ENCODE measurements around the gene COPS7A.

COPS7A gene

GRCh38 chr12:6752167-6752920 lies 28.5 kb downstream of the COPS7A start:
- no peak for DNase-seq

DNA sequence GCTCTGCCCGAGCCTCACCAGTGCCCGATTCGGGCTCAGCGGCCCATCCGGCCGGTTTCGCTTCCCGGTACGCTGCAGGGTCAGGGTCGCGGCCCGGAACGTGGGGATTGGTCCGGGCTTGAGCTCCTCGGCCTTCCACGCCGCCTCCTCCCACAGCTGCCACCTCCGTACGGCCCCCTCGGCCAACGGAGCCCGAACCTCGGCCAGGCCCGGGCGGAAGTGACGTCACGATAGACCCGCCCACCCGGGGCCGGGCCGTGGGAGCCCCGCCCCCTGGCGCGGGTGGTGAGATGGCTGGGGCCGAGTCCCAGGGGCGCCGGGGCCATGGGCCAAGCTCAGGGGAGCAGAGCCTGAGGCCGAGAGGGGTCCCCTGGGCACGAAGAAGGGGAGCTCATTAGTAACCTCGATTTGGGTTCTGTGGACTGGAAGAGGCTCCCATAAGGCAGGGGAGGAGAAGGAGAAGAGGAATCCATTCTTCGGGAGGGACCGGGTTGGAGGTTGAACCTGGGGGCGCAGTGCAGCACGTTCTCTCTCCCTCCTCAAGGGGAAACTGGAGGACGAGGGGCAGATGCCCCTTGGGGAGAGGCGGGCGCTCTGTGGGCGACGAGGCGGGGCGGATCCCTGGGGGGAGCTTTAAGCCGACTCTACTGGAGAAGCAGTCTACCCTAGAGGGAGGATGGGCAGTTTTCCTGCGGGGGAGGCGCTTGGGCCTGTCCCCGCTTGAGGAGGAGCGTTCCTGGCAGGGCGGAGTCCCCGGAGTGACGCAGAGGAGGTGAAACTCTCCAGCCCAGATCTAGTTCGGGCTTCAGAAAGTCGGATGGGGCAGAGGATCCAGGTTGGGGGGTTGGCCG lies 29.3 kb downstream of the COPS7A start, which contains the start of gene MLF2:
Gene MLF2 (minus strand): TSS at position 221 of the 851 bp plus-strand sequence. CDS start 807 bp downstream, outside the sequence.
- DNase-seq = peak; percentile 99

DNA sequence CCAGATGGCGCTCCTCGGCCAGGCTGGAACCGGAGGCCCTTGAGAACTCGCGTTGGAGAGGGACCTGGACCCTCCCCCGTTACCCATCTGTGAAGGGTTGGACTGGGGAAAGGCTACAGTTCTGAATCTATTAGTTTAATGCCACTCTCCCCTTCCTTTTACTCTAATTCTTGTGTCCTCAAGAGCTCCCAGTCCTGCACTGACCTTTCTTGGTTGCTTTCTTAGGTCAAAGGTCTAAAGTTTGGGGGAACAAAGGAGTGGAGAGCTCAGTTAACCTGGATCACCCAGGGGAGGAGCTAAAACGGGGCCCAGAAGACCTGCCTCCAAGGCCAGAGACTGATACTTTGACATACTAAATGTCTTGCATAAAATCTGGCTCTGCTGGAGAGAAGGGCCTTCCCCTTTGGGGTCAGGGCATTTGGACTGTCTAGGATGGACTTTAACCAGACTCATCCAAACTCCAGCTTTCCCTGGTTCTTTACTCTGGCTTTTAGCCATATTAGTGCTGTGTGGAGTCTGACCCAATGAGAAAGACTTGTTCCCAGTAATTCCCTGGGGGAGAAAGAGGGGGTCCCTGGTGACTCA lies 30.0 kb downstream of the COPS7A start:
- DNase-seq = peak; percentile 44

- peak; percentile 73 for DNase-seq
These were observed 30.6 kb downstream of the COPS7A start for GRCh38 chr12:6754411-6754810.

GRCh38 chr12:6757028-6757690 lies 33.3 kb downstream of the COPS7A start:
- DNase-seq = no peak

DNA sequence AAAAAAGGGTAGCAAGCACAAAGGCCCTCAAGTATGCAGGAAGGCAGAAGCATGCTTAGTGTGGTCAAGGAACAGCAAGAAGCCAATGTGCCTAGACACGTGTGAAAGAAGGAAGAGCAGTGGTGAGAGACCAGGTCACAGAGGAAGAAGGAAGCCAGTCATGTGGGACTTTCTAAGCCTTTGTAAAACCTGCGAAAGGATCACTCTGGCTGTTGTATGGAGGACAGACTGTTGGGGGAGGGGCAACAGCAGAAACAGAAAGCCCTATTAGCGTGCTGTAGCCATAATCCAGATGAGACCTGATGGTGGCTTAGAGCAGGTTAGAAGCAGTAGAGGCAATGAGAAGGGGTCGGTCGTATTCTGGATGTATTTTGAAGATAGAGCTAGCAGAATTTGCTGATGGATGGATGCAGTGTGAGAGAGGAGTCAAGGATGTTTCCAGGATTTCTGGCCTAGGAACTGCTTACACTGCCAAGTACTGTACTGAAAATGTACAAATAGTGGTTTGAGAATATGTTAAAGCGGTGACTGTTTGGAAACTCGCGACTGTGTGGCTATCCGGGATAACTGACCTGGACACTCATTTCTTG lies 34.8 kb downstream of the COPS7A start:
- DNase-seq = peak; percentile 46

GRCh38 chr12:6759741-6760140 lies 35.9 kb downstream of the COPS7A start:
- no peak for DNase-seq

DNA sequence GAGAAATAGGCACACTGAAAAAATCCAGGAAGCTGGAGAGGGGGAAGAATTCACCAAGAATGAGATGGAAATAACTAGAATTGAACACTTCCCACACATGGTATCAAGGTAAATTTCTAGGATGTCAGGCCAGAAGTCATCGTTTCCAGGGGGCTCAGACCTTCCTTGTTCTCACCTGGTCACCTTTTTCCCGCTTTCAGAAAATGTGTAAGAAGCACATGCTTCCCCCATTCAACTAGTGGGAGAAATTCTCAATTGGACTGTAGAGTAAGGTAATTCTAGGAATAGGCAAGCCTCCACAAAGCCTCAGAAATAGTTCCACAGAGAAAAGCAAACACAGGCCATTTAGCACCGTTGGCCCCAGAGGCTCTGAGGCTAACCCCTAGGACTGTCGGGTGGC lies 39.5 kb downstream of the COPS7A start:
- DNase-seq = no peak

DNA sequence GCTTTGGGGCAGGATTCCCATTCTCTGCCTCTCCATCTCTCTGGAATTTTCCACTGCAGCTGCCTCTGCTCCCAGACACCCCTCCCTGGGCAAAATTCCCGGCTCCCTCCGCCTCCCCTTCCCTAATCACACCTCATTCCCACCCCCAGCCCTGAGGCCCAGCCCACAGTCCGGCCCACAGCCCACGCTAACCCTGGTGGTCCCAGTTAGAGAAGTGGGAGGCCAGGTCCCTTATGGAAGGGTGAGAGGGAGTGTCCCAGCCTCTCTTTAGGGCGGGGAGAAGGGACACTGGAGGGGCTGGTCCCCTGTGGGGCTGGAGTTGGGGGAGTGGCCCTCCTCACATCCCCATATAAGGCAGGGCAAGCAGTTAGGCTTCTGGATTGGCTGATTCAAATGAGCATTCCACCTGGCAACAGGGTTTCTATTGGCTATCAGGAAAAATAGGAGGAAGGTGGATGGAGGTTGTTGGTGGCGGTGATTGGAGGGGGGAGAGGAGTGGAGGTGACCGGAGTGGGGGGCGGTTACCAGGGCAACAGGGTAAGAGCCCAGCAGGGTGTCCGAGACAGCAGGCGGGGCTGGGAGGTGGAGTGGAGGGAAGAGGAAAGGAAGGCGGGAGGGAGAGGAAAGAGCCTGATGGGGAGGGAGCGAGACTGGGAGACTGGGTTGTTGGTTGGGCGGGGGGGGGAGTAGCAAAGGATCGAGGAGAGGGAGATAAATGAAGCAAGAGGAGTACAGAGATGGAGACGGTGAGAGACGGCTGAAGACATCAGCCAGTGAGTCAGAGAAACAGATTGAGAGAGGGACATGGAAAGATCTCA lies 40.4 kb downstream of the COPS7A start:
- peak; percentile 83 for DNase-seq

GRCh38 chr12:6765048-6765633 lies 41.3 kb downstream of the COPS7A start:
- no peak for DNase-seq

- peak; percentile 36 for DNase-seq
These were observed 42.1 kb downstream of the COPS7A start, which contains the start of gene PTMS for GRCh38 chr12:6765634-6766581. Gene PTMS (plus strand): TSS chr12:6766363. CDS start chr12:6766706, 343 bp downstream.

DNA sequence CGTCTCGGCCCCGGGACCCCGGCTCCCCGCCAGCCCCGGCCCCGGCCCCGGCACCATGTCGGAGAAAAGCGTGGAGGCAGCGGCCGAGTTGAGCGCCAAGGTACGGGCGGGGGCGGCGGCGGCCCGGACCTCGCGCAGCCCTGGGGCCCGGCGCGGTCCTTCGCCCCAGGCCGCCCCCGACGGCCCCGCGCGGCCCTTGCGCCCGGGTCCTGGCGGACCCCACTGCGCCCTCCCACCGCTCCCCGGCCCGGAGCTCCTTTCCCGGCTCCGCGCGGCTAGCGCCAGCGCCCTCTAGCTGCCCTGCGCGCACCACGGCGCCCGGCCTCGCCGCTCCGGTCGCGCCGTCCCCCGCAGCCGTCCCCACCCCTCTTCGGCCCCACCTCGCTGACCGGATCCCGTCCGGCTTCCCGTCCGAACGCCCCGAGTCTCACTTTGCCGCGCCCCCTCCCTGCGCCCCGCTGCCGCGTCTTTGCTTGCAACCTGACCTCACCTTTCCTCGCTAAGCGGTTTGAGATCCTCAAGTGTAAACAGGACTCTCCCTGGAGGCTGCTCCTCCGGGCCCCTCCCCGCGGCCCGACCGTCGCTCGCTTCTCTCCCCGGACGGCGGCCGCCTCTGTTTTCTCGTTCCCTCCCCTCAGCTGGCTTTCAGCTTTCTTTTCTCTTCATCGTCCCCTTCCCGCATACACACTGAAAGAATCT lies 43.0 kb downstream of the COPS7A start:
- peak; percentile 71 for DNase-seq

- DNase-seq = no peak
These were observed 43.8 kb downstream of the COPS7A start for GRCh38 chr12:6767353-6768319.

DNA sequence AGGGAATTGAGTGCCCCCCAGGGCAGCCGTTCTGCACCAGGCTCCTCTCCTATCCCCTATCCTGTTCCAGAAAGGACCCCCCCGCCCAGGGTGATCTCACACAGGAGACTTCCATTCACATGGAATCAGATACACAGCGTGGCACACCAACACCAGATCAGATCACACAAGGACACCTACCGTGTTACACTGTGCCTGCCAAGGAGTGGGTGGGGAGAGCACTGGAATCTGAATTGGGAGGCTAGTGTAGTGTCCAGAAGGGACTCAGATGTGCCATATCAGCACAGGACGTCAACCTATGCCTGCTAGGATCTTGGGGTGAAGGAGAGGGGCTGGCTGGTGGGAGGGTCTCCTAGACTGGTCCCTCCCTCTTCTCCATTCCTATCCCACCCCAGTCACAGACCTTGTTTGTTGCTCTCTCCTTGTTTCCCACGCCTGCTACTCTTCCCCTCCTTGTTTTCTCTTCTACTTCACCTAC lies 44.6 kb downstream of the COPS7A start:
- no peak for DNase-seq

- DNase-seq = no peak
These were observed 45.1 kb downstream of the COPS7A start for GRCh38 chr12:6768990-6769389.

GRCh38 chr12:6769666-6770065 lies 45.8 kb downstream of the COPS7A start:
- no peak for DNase-seq

- DNase-seq = no peak
These were observed 46.2 kb downstream of the COPS7A start for GRCh38 chr12:6770094-6770493.

- no peak for DNase-seq
These were observed 46.8 kb downstream of the COPS7A start for GRCh38 chr12:6770600-6770999.
